GM19239 (cell line): ENCODE results near the gene LUC7L.
"Not testable (repeated sequence)": the region's sequence is repeated elsewhere in the genome, so short reads cannot be mapped to it uniquely, and the experiment has no call there.

Source experiments
- DNase-seq: peaks from one replicate; pipeline ENCODE4 v3.0.0; 2011; ENCODE audit warnings: low spot score; ENCODE audit not compliant: insufficient read length
- FAIRE-seq: peaks from 2 replicates; lab custom pipeline; 2011; peaks lifted over from hg19 to GRCh38; lab: Jason Lieb, UNC

The LUC7L gene

GRCh38 chr16:264440-264951 lies 35.2 kb upstream of the LUC7L start:
- DNase-seq = no peak
- no peak for FAIRE-seq

DNA sequence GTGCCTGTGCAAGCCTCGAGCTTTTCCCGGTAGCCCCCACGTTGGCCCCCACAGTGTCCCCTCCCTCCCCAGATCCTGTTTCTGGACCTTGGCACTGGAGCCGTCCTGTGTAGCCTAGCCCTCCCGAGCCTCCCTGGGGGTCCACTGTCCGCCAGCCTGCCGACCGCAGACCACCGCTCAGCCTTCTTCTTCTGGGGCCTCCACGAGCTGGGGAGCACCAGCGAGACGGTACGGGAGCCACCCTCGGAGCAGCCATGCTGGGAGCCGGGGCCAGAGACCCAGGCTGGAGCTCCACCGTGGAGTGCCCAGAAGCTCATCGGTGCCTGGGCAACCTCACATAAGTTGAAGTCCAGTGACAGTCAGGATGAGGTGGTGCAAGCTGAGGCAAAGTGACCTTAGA lies 34.7 kb upstream of the LUC7L start:
- DNase-seq = no peak
- FAIRE-seq = no peak

DNA sequence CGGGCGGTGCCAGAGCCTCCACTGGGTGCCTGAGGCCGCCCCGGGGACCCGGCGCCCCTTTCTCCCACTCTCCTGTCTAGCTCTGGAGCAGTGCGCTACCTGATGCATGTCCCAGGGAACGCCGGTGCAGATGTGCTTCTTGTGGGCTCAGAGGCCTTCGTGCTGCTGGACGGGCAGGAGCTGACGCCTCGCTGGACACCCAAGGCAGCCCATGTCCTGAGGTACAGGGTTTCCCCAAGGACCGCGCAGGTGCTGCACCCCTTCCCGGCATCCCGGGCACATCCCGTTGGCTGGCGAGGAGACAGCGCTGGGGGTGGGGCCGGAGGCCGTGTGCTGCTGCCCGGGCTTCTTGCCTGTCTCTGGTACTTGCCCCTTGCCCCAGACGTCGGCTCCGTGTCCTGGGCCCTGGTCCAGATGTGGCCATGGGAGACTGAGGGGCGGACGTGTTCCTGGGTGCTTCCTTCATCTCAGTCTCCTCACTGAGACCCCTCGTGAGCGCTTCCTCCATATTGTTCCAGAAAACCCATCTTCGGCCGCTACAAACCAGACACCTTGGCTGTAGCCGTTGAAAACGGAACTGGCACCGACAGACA lies 34.0 kb upstream of the LUC7L start:
- no peak for FAIRE-seq
- no peak for DNase-seq

- DNase-seq = no peak
- FAIRE-seq = no peak
These were observed 33.0 kb upstream of the LUC7L start for GRCh38 chr16:262121-262745.

DNA sequence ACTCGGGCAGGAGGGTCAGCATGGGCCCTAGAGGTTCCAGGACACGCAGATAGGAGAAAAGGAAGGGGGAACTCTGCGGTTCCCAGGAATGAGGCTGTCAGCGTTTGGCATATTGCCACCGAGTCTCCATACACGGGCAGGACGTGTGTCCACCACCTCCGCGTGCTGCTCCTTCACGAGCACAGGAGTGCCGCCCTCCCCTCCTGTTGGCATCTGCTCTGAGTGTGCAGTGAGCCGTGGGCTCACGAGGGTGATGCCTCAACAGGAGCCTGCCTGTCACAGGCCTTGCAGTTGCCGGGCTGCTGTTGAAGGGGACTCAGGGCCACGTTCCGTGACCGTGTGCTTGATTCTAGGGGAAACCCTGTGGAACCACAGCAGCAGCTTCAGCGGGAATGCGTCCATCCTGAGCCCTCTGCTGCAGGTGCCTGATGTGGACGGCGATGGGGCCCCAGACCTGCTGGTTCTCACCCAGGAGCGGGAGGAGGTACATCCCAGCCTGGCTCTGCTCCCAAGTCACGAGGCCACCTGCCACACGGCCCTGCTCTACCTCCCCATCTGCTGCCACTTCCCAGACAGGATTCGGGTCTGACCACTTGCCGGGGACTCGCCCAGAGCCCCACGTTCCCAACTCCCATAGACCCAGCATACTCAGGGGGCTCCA lies 31.9 kb upstream of the LUC7L start:
- FAIRE-seq (no peak), DNase-seq (no peak)

- FAIRE-seq = no peak
- DNase-seq = no peak
These were observed 31.1 kb upstream of the LUC7L start for GRCh38 chr16:260326-260725.

DNA sequence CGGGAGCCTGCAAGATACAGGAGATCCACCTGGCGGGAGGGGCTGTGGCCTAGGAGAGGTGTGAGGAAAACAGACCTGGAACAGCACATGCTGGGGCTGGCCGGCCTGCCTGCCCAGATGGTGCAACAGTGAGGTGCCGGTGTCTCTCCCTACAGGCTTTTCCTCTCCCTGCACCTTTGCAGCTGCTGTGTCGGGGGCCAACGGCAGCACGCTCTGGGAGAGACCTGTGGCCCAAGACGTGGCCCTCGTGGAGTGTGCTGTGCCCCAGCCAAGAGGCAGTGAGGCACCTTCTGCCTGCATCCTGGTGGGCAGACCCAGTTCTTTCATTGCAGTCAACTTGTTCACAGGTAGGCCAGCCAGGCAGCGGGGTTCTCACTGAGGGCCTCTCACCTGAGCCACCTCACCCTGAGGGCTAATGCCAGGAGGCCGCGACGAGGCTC lies 30.6 kb upstream of the LUC7L start:
- FAIRE-seq (no peak), DNase-seq (no peak)

- DNase-seq (no peak), FAIRE-seq (no peak)
These were observed 30.0 kb upstream of the LUC7L start for GRCh38 chr16:259226-259625.

GRCh38 chr16:258091-258490 lies 28.8 kb upstream of the LUC7L start:
- not testable (repeated sequence) for DNase-seq, FAIRE-seq

DNA sequence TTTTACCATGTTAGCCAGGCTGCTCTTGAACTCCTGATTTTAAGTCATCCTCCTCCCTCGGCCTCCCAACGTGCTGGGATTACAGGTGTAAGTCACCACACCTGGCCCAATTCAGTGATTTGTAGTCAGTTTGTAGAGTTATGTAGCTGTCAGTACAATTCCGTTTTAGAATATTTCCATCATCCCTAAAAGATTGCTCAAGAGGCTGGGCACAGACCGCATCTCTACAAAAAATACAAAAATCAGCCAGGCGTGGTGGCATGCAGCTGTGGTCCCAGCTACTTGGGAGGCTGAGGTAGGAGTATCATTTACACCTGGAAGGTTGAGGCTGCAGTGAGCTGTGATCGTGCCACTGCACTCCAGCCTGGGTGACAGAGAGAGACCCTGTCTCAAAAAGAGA lies 25.9 kb upstream of the LUC7L start:
- FAIRE-seq = no peak
- no peak for DNase-seq

DNA sequence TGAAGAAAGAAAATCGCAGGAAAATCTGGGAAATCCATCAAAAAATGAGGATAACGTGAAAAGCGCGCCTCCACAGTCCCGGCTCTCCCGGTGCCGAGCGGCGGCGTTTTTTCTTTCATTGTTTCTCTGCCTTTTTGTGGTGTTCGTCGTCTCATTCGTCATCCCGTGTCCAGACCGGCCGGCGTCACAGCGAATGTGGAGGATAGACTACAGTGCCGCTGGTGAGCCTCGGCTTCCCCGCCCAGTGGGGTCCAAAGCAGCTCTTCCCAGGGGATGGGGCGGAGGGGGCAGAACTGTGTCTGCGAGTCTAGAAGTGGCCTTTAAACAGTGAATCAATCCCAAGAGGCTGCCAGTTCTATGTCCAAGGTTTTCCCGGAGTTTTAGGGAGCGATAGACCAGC lies 25.2 kb upstream of the LUC7L start:
- no peak for DNase-seq
- no peak for FAIRE-seq

DNA sequence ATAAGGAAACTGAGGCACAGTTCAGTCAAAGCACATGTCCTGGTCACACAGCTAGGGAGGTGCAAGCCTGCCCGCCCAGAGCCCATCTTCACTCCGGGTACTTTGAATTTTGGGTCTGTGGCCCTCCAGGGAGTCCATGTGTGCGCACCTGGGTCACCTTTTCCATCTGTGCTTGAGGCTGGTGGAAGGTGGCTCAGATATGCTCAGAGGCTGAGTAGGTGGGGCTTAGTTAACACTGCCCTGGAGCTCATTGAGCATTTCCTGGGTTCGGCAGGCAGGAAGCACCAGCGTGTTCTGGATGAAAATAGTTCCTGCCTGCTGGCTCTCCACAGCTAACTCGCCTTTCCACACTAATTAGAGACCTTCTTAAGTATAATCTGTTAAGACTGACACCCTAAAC lies 24.6 kb upstream of the LUC7L start:
- FAIRE-seq (no peak), DNase-seq (no peak)

DNA sequence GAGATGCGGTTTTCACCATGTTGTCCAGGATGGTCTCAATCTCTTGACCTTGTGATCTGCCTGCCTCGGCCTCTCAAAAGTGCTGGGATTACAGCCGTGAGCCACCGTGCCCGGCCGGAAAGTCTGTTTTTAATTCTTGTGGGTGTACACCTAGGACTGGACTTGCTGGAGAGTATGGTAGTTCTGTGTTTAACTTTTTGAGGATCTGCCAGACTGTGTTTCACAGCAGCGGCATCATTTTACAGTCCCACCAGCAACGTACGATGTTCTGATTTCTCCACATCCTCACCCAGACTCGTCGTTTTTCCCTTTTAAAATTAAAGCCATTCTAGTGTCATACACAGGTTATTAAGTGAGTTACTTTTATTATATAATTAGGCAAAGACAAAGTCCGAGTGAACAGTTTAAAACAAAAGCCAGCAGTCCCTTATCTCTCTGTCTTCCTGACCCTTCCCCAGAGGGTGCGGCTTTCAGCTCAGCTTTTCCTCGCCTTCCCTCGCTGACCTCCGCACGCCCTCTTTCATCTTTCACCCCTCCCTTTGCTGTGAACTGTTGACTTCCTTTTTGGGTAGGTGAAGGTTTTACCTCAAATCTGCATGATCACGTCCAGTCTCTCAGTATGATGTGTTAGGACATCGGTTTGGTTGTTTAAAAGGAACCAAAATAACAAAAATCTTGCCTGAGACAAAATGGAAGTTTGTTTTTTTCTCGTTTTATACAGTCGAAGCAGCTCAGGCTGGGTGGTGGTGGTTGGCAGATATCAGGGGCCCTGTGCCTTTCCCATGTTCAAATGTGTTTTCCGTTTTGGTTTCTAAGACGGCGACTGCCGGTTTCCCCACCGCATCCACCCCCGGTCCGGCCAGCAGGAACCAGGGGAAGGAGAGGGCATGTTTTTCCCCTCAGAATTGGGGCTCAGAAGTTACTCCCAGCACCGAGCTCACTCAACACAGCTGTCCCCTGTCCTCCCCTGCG lies 23.4 kb upstream of the LUC7L start:
- DNase-seq (peak; percentile 48), FAIRE-seq (peak; percentile 90)

DNA sequence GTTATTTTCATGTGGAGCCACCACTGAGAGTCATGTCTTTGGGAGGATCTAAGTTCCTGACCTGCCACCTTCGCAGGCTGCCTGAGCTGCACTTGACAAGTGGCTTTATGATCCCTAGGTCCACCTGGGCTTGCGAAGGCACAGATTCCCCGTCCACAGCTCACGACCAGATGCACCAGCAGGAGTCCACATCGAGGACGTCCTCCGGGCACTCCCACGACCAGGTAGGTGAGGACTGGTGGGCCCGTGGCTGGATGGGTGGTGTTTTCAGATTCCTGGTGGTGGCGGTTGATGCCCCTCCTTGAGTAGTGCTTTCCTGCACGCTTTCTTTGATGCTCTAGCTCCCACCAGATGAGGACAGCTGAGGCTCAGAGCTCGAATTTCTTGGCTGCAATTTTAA lies 20.2 kb upstream of the LUC7L start:
- FAIRE-seq = no peak
- no peak for DNase-seq

- DNase-seq (no peak), FAIRE-seq (no peak)
These were observed 17.8 kb upstream of the LUC7L start for GRCh38 chr16:247027-247426.

DNA sequence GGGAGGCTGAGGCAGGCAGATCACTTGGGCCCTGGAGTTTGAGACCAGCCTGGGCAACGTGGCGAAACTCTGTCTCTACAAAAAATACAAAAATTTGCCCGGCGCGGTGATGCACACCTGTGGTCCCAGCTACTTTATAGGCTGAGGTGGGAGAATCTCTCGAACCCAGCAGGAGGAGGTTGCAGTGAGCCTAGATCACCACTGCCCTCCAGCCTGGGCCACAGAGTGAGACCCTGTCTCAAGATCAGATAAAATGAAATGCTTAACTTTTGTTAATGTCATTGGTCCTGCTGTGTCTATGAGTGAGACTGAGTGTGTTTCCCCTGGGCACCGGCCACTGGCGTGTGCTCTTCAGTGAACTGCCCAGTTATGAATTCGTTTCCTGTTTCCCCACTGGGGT lies 15.9 kb upstream of the LUC7L start:
- FAIRE-seq (no peak), DNase-seq (no peak)

GRCh38 chr16:243348-243747 lies 14.1 kb upstream of the LUC7L start:
- no peak for DNase-seq
- FAIRE-seq = no peak

GRCh38 chr16:242281-242680 lies 13.0 kb upstream of the LUC7L start:
- DNase-seq = no peak
- FAIRE-seq = no peak

GRCh38 chr16:240559-240958 lies 11.3 kb upstream of the LUC7L start:
- DNase-seq (no peak), FAIRE-seq (no peak)

DNA sequence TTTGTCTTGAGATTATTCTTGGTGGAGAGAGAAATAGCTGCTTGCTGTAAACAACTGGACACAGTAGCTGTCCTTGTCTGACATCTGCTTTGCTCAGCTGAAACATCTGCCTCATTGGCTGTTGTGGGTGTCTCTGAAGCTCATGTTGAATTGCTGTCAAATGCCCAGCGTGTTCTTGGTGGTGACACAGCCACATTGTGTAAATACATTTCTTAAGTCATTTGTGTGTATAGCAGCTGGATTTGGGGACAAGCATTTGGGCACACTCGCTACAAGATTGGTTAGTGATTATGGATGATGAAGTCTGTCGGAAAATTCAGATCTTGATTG lies 10.7 kb upstream of the LUC7L start:
- no peak for FAIRE-seq
- DNase-seq = no peak
